Lower leg skin (tissue), 3 donors: ENCODE measurements around the gene CRMP1.

Source experiments
- POLR2A ChIP-seq, 2 donors: fragments of 450-650 bp; IDR thresholded peaks; one replicate each; pipeline ENCODE4 v1.6.1; 2016 to 2017; ENCODE audit warnings: antibody characterized with exemption in 2 of 2, mild to moderate bottlenecking in 1 of 2, moderate library complexity in 1 of 2
- TF ChIP-seq, protein P1 (sequence below), 3 donors: fragments of 450-650 bp; IDR thresholded peaks; one replicate each; pipeline ENCODE4 v1.5.1; 2016; ENCODE audit warnings: antibody characterized with exemption in 3 of 3, mild to moderate bottlenecking in 3 of 3, moderate library complexity in 2 of 3

DNA sequence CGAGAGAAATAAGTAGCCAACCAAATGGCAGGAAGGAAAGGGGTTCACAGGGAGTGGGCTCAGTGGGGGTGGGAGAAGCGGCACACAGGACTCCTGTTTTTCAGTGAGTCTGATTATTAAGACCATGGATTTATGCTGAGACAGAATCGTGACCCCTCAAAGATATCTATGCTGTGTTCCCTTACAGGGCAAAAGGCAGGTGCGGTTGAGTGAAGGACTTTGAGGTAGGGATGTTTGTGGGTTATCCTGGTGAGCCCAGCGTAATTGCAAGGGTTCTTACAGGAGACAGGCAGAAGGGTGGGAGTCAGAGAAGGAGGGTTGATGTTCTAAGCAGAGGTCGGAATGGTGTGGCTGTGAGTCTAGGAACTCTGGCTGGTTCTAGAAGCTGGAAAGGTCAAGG lies 108.9 kb downstream of the CRMP1 start:
- TF ChIP-seq, protein P1, sequence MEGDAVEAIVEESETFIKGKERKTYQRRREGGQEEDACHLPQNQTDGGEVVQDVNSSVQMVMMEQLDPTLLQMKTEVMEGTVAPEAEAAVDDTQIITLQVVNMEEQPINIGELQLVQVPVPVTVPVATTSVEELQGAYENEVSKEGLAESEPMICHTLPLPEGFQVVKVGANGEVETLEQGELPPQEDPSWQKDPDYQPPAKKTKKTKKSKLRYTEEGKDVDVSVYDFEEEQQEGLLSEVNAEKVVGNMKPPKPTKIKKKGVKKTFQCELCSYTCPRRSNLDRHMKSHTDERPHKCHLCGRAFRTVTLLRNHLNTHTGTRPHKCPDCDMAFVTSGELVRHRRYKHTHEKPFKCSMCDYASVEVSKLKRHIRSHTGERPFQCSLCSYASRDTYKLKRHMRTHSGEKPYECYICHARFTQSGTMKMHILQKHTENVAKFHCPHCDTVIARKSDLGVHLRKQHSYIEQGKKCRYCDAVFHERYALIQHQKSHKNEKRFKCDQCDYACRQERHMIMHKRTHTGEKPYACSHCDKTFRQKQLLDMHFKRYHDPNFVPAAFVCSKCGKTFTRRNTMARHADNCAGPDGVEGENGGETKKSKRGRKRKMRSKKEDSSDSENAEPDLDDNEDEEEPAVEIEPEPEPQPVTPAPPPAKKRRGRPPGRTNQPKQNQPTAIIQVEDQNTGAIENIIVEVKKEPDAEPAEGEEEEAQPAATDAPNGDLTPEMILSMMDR (IDR thresholded peaks at IDR 0.05), result no peak
- TF ChIP-seq POLR2A (IDR thresholded peaks at IDR 0.05), result no peak
